ENCODE data around the gene BATF3.
"Not testable (repeated sequence)": the region's sequence is repeated elsewhere in the genome, so short reads cannot be mapped to it uniquely, and the experiment has no call there.

BATF3 gene

GRCh38 chr1:212641956-212642355 is 57.7 kb downstream of the BATF3 start:
- H2AFZ ChIP-seq (ENCODE audit: low read depth, low read length), result no peak overlapping the region
- no peak overlapping the region for H2BK12ac ChIP-seq (ENCODE audit: low read length in 2 of 2)

GRCh38 chr1:212640223-212640878 is 59.3 kb downstream of the BATF3 start:
- no peak overlapping the region for H3K23ac ChIP-seq (ENCODE audit: low read length in 2 of 2)
- H2AK5ac ChIP-seq (ENCODE audit: low read length, severe bottlenecking), result no peak overlapping the region
- H4K91ac ChIP-seq (ENCODE audit: low read length), result no peak overlapping the region
- 98% methylated on average over 1 of the region's 3 CpGs for WGBS
- no peaks in the 10 kb centered on the region for H3K79me1 ChIP-seq (replicated peaks; ENCODE audit: low read length, poor library complexity, severe bottlenecking)
- H3K36me3 ChIP-seq (ENCODE audit: control insufficient read depth in 1 of 2, insufficient read depth in 2 of 2, low read depth in 1 of 2, low read length in 2 of 2), result no peaks in the 10 kb centered on the region
- H2BK15ac ChIP-seq (ENCODE audit: low read depth, poor library complexity, severe bottlenecking), result no peak overlapping the region
- H2BK12ac ChIP-seq (ENCODE audit: low read length in 2 of 2), result no peak overlapping the region
- H3K14ac ChIP-seq (ENCODE audit: low read length in 2 of 2), result no peak overlapping the region
- no peak overlapping the region for H3K4me3 ChIP-seq (ENCODE audit: insufficient read depth in 1 of 2, low read depth in 1 of 2, low read length in 2 of 2)
- H2BK5ac ChIP-seq (ENCODE audit: low read depth, low read length, poor library complexity, severe bottlenecking), result no peak overlapping the region
- peak overlapping the region; percentile 18 for H2AFZ ChIP-seq (ENCODE audit: low read depth, low read length)
- peaks cover 5% of the 10 kb centered on the region for H3K9me3 ChIP-seq (ENCODE audit: control insufficient read depth, low read length)
- H3K27me3 ChIP-seq (ENCODE audit: control insufficient read depth in 1 of 2, insufficient read depth in 1 of 2, low read length in 2 of 2), result peaks cover 7 to 9% of the 10 kb centered on the region in 2 experiments
- no peak overlapping the region for H3K9ac ChIP-seq (ENCODE audit: low read length)
- no peak overlapping the region for H3K4ac ChIP-seq (ENCODE audit: low read depth in 1 of 2, low read length in 2 of 2)
- H3K4me2 ChIP-seq (ENCODE audit: low read length, poor library complexity, severe bottlenecking), result no peak overlapping the region
- peaks cover 10% of the 10 kb centered on the region for H3K4me1 ChIP-seq (ENCODE audit: control insufficient read depth, insufficient read depth, low read depth, low read length)
- H3K27ac ChIP-seq (ENCODE audit: low read length, poor library complexity, severe bottlenecking), result no peak overlapping the region
- H2BK120ac ChIP-seq (ENCODE audit: low read depth, low read length), result no peak overlapping the region
- H3K18ac ChIP-seq (ENCODE audit: low read depth in 1 of 2, low read length in 2 of 2), result no peak overlapping the region
- H4K8ac ChIP-seq (ENCODE audit: low read length), result no peak overlapping the region
- no peak for DNase-seq

More at GRCh38 chr1:212641956-212642355, 57.7 kb downstream of the BATF3 start:
- no peak overlapping the region for H3K4me3 ChIP-seq (ENCODE audit: insufficient read depth in 1 of 2, low read depth in 1 of 2, low read length in 2 of 2)
- H3K14ac ChIP-seq (ENCODE audit: low read length in 2 of 2), result no peak overlapping the region
- peaks cover 9 to 10% of the 10 kb centered on the region in 2 experiments for H3K27me3 ChIP-seq (ENCODE audit: control insufficient read depth in 1 of 2, insufficient read depth in 1 of 2, low read length in 2 of 2)
- no peak overlapping the region for H3K18ac ChIP-seq (ENCODE audit: low read depth in 1 of 2, low read length in 2 of 2)
- no peak overlapping the region for H4K91ac ChIP-seq (ENCODE audit: low read length)
- 100% methylated on average over 1 of the region's 1 CpG for WGBS
- no peak overlapping the region for H2BK15ac ChIP-seq (ENCODE audit: low read depth, poor library complexity, severe bottlenecking)
- no peaks in the 10 kb centered on the region for H3K79me1 ChIP-seq (replicated peaks; ENCODE audit: low read length, poor library complexity, severe bottlenecking)
- H3K9ac ChIP-seq (ENCODE audit: low read length), result no peak overlapping the region
- no peak overlapping the region for H2BK120ac ChIP-seq (ENCODE audit: low read depth, low read length)
- DNase-seq, result peak; percentile 53
- H3K9me3 ChIP-seq (ENCODE audit: control insufficient read depth, low read length), result peaks cover 5% of the 10 kb centered on the region
- H4K8ac ChIP-seq (ENCODE audit: low read length), result no peak overlapping the region
- H2AK5ac ChIP-seq (ENCODE audit: low read length, severe bottlenecking), result no peak overlapping the region
- H3K23ac ChIP-seq (ENCODE audit: low read length in 2 of 2), result no peak overlapping the region
- H3K4me2 ChIP-seq (ENCODE audit: low read length, poor library complexity, severe bottlenecking), result no peak overlapping the region
- H3K4me1 ChIP-seq (ENCODE audit: control insufficient read depth, insufficient read depth, low read depth, low read length), result peaks cover 5% of the 10 kb centered on the region
- H2BK5ac ChIP-seq (ENCODE audit: low read depth, low read length, poor library complexity, severe bottlenecking), result no peak overlapping the region
- H3K4ac ChIP-seq (ENCODE audit: low read depth in 1 of 2, low read length in 2 of 2), result no peak overlapping the region
- no peak overlapping the region for H3K27ac ChIP-seq (ENCODE audit: low read length, poor library complexity, severe bottlenecking)
- no peaks in the 10 kb centered on the region for H3K36me3 ChIP-seq (ENCODE audit: control insufficient read depth in 1 of 2, insufficient read depth in 2 of 2, low read depth in 1 of 2, low read length in 2 of 2)

- peak overlapping the region in 1 of 2 experiments; percentile 62 for H2BK12ac ChIP-seq (ENCODE audit: low read length in 2 of 2)
- DNase-seq; H3K36me3 ChIP-seq (ENCODE audit: control insufficient read depth in 1 of 2, insufficient read depth in 2 of 2, low read depth in 1 of 2, low read length in 2 of 2); H2BK15ac ChIP-seq (ENCODE audit: low read depth, poor library complexity, severe bottlenecking); H4K8ac ChIP-seq (ENCODE audit: low read length); H3K4me1 ChIP-seq (ENCODE audit: control insufficient read depth, insufficient read depth, low read depth, low read length); H3K18ac ChIP-seq (ENCODE audit: low read depth in 1 of 2, low read length in 2 of 2); H2AK5ac ChIP-seq (ENCODE audit: low read length, severe bottlenecking); H3K27me3 ChIP-seq (ENCODE audit: control insufficient read depth in 1 of 2, insufficient read depth in 1 of 2, low read length in 2 of 2); H3K23ac ChIP-seq (ENCODE audit: low read length in 2 of 2); H2BK5ac ChIP-seq (ENCODE audit: low read depth, low read length, poor library complexity, severe bottlenecking); H3K14ac ChIP-seq (ENCODE audit: low read length in 2 of 2); H3K4me3 ChIP-seq (ENCODE audit: insufficient read depth in 1 of 2, low read depth in 1 of 2, low read length in 2 of 2); H2AFZ ChIP-seq (ENCODE audit: low read depth, low read length); H3K79me1 ChIP-seq (replicated peaks; ENCODE audit: low read length, poor library complexity, severe bottlenecking); H3K27ac ChIP-seq (ENCODE audit: low read length, poor library complexity, severe bottlenecking); H3K4ac ChIP-seq (ENCODE audit: low read depth in 1 of 2, low read length in 2 of 2); H2BK120ac ChIP-seq (ENCODE audit: low read depth, low read length); H3K4me2 ChIP-seq (ENCODE audit: low read length, poor library complexity, severe bottlenecking); H4K91ac ChIP-seq (ENCODE audit: low read length): not testable (repeated sequence)
- H3K9me3 ChIP-seq (ENCODE audit: control insufficient read depth, low read length), result peaks cover 10% of the 10 kb centered on the region
- WGBS, result 64% methylated on average over 2 of the region's 2 CpGs
- H3K9ac ChIP-seq (ENCODE audit: low read length), result peak overlapping the region; percentile 82
Observed at GRCh38 chr1:212639524-212639923, 60.1 kb downstream of the BATF3 start.

DNA sequence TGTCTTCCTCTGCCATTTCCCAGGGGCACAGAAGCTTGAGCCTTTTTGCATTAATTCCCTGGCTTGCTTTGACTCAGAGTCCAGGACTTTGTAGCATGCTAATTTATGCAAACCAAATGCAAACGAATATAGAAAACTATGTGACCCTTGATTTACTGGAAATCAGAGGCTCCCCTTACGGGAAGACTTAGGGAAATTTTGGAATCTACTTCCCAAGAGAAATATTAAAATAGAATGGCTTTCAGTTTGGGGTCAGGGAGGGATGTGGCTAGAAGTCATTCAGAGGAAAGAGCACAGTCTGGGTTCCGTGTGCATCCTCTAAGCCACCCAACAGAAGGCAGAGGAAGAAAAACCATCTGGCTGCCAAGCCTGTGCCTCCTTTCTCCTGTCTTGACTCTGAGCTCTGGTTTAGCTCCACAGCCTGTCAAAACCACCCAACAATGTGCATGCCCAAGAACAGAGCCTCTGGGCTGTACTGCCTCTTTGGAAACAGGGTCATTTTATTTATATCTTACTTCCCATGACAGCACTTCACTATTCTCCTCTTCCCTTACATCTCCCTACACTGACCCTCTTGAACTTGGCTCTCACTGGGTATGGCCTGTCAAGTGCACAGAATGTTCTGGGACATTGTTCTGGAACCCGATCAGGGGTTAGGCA is 61.0 kb downstream of the BATF3 start:
- Histone ChIP-seq H2BK15ac (ENCODE audit: low read depth, poor library complexity, severe bottlenecking) (no peak overlapping the region), H3K4me1 (ENCODE audit: control insufficient read depth, insufficient read depth, low read depth, low read length) (peaks cover 10% of the 10 kb centered on the region), H2BK5ac (ENCODE audit: low read depth, low read length, poor library complexity, severe bottlenecking) (no peak overlapping the region), H3K14ac (ENCODE audit: low read length in 2 of 2) (no peak overlapping the region), H3K27ac (ENCODE audit: low read length, poor library complexity, severe bottlenecking) (no peak overlapping the region), H3K18ac (ENCODE audit: low read depth in 1 of 2, low read length in 2 of 2) (peak overlapping the region in 1 of 2 experiments; percentile 26), H4K91ac (ENCODE audit: low read length) (no peak overlapping the region), H2BK12ac (ENCODE audit: low read length in 2 of 2) (no peak overlapping the region), H4K8ac (ENCODE audit: low read length) (no peak overlapping the region), H3K27me3 (ENCODE audit: control insufficient read depth in 1 of 2, insufficient read depth in 1 of 2, low read length in 2 of 2) (peaks cover 0 to 9% of the 10 kb centered on the region in 2 experiments), H3K23ac (ENCODE audit: low read length in 2 of 2) (no peak overlapping the region), H3K79me1 (replicated peaks; ENCODE audit: low read length, poor library complexity, severe bottlenecking) (no peaks in the 10 kb centered on the region), H2BK120ac (ENCODE audit: low read depth, low read length) (no peak overlapping the region), H3K36me3 (ENCODE audit: control insufficient read depth in 1 of 2, insufficient read depth in 2 of 2, low read depth in 1 of 2, low read length in 2 of 2) (no peaks in the 10 kb centered on the region), H3K4me3 (ENCODE audit: insufficient read depth in 1 of 2, low read depth in 1 of 2, low read length in 2 of 2) (peak overlapping the region in 1 of 2 experiments; percentile 67), H3K4ac (ENCODE audit: low read depth in 1 of 2, low read length in 2 of 2) (no peak overlapping the region), H3K4me2 (ENCODE audit: low read length, poor library complexity, severe bottlenecking) (no peak overlapping the region), H3K9ac (ENCODE audit: low read length) (peak overlapping the region; percentile 82), H2AFZ (ENCODE audit: low read depth, low read length) (no peak overlapping the region), H2AK5ac (ENCODE audit: low read length, severe bottlenecking) (no peak overlapping the region), H3K9me3 (ENCODE audit: control insufficient read depth, low read length) (peaks cover 14% of the 10 kb centered on the region)
- DNase-seq, result peak; percentile 67
- WGBS, result 49% methylated on average over 3 of the region's 4 CpGs
